Heart right ventricle (tissue), 16 donors: ENCODE data around the gene FIG4. TPM values are rescaled to one million over a fixed set of nuclear protein-coding genes. Genes with fewer than 3 reads are reported as not detected.

Experiments used
- ATAC-seq, 8 donors: fragments of 200-7000 bp; cut with Tn5 transposase; one replicate each; pipeline ENCODE4 v1.9.1; 2020; ENCODE audit warnings: mild to moderate bottlenecking in 8 of 8, moderate library complexity in 8 of 8, moderate number of reproducible peaks in 1 of 8
- DNase-seq, 2 donors: peaks; one replicate each; pipeline ENCODE4 v3.0.0-alpha.2; 2020
- H3K27ac ChIP-seq, 10 donors: fragments of 200-600 bp; sonication (generic) in 2 of 10; one replicate each; pipeline versions ENCODE4 v1.5.0 to v1.8.0; 2020 to 2022; ENCODE audit warnings: mild to moderate bottlenecking in 3 of 10
- H3K27me3 ChIP-seq, 7 donors: fragments of 200-600 bp; one replicate each; pipeline ENCODE4 v1.8.0; 2021 to 2022; ENCODE audit warnings: mild to moderate bottlenecking in 2 of 7
- H3K36me3 ChIP-seq, 9 donors: fragments of 200-600 bp; sonication (generic) in 1 of 9; one replicate each; pipeline versions ENCODE4 v1.5.0 to v1.8.0; 2020 to 2022; ENCODE audit warnings: mild to moderate bottlenecking in 2 of 9
- H3K4me1 ChIP-seq, 9 donors: fragments of 200-600 bp; sonication (generic) in 1 of 9; one replicate each; pipeline versions ENCODE4 v1.5.0 to v1.8.0; 2020 to 2022; ENCODE audit warnings: mild to moderate bottlenecking in 4 of 9
- H3K4me3 ChIP-seq, 10 donors: fragments of 200-600 bp; sonication (generic) in 2 of 10; one replicate each; pipeline versions ENCODE4 v1.5.0 to v1.8.0; 2020 to 2022; ENCODE audit warnings: mild to moderate bottlenecking in 7 of 10, moderate library complexity in 2 of 10
- H3K9me3 ChIP-seq, 11 donors: fragments of 200-600 bp in 10 of 11; sonication (generic) in 2 of 11; one replicate each; pipeline versions ENCODE4 v1.5.0 to v1.8.0; 2013 to 2022; ENCODE audit warnings: mild to moderate bottlenecking in 2 of 11, control low read depth in 1 of 11, moderate library complexity in 1 of 11
- CTCF ChIP-seq, 9 donors: fragments of 200-600 bp; sonication (generic) in 2 of 9; IDR thresholded peaks; one replicate each; pipeline versions ENCODE4 v1.5.0 to v1.8.0; 2021 to 2022; ENCODE audit warnings: antibody characterized with exemption in 9 of 9, mild to moderate bottlenecking in 5 of 9, moderate library complexity in 1 of 9
- WGBS, 2 donors: extraction: QIAGEN DNeasy Blood & Tissue Kit; methylation state at CpG; one replicate each; pipeline ENCODE4 v1.1.7; 2013; ENCODE audit warnings: inconsistent platforms in 1 of 2; 5-methylcytosine and 5-hydroxymethylcytosine counted together
- intact Hi-C, 10 donors: fragments of 100-400 bp; cut with DNase I; formaldehyde crosslinking; loops; one replicate each; pipeline versions ENCODE4 v1.11.1 to v1.14.2; 2022
- polyA plus RNA-seq, 2 donors: library from polyadenylated mRNA; stranded (reverse); fragments of 200-250 nt; gene quantifications; one replicate each; pipeline ENCODE4 v1.2.3, GENCODE V29; 2013
- total RNA-seq, 10 donors: library from RNA; stranded (reverse); fragmentation: NEBNext Ultra II Directional in 3 of 10; extraction: Animal tissue kit (Norgen Biotek cat#: 25700) in 3 of 10; gene quantifications; one replicate each; pipeline versions ENCODE4 v1.2.1 to v1.2.4, GENCODE V29; 2021 to 2023
- donor health status: Arrhythmogenic right ventricular cardiomyopathy.
- donor health status: ischemic (EF 13 %, LVEDD 7.1; RV severe dilation, severe dysfunction).
- donor health status: healthy with polysubstance abuse.
- donor health status: DM: no; HTN: yes; CAD: no.
- donor health status: DM: no; HTN: no; CAD: no.
- donor health status: ischemic (EF 25% LVEDD 6.9; RV normal size, moderate dysfunction).
- donor health status: ischemic (EF 25% LVEDD 5.7; RV mildly dilated, moderate dysfunction).
- donor health status: healthy.
- donor health status: DM: yes; HTN: yes; CAD: no.
- donor health status: Ischemic cardiomyopathy.
- donor health status: ischemic (EF 35%, LVEDD 5.7; RV mildly dilated, moderate dysfunction).
- donor health status: nonischemic (EF 11% LVEDD 7.7; RV severe dilation, severe dysfunction).
- donor health status: DM: yes; HTN: yes; CAD: no.
- donor health status: PGD.
- donor health status: ischemic (EF 29% LVEDD 5.4; RV normal size, mild dysfunction).
- donor health status: nonischemic (EF 23%, LVEDD 6.1; RV moderate dilation, normal function).

FIG4 gene
- total and polyA plus RNA-seq, 12 donors, result 5.1 to 13.1 (median 9.2) TPM

- DNase-seq (peak; percentile 62 to 67), ATAC-seq (peak; percentile 69 to 96 (median 88))
- TF ChIP-seq CTCF (IDR thresholded peaks at IDR 0.05), result no peak
- Histone ChIP-seq H3K27me3 (no peaks in the 10 kb centered on the region), H3K4me1 (peaks cover 0 to 37% (median 10%) of the 10 kb centered on the region in 9 donors), H3K27ac (peak overlapping the region in 3 of 10 donors; percentile 23 to 81 (median 46)), H3K9me3 (no peaks in the 10 kb centered on the region), H3K4me3 (no peak overlapping the region), H3K36me3 (peaks cover 0 to 27% (median 0%) of the 10 kb centered on the region in 9 donors)
- intact Hi-C loops, result no loop called here
- 38 to 39% methylated on average over 1 of the region's 1 CpG for WGBS, 2 donors
These were observed 81.9 kb downstream of the FIG4 start for GRCh38 chr6:109772883-109773431.

- no peak overlapping the region for H3K27ac ChIP-seq
- no peaks in the 10 kb centered on the region for H3K9me3 ChIP-seq
- intact Hi-C loops, result loop anchor here in 3 of 10 donors (5.0 to 10.0 kb wide), 2 partner anchors 74 to 76 kb away; no protein-coding TSS in a partner anchor
- ATAC-seq, result no peak
- TF ChIP-seq CTCF (IDR thresholded peaks at IDR 0.05), result no peak
- DNase-seq, result no peak
- no peaks in the 10 kb centered on the region for H3K27me3 ChIP-seq
- no peak overlapping the region for H3K4me3 ChIP-seq
- 95 to 100% methylated on average over 1 of the region's 1 CpG for WGBS, 2 donors
- H3K36me3 ChIP-seq, result peaks cover 0 to 27% (median under 1%) of the 10 kb centered on the region in 9 donors
- H3K4me1 ChIP-seq, result no peaks in the 10 kb centered on the region
These were observed 89.9 kb downstream of the FIG4 start for GRCh38 chr6:109781001-109781400.

- no peak for DNase-seq
- ATAC-seq, result no peak
- intact Hi-C loops, result loop anchor here in 3 of 10 donors (5.0 to 10.0 kb wide), 2 partner anchors 75 to 78 kb away; no protein-coding TSS in a partner anchor
These were observed 91.4 kb downstream of the FIG4 start for GRCh38 chr6:109782491-109782999.

More at GRCh38 chr6:109782491-109782999, 91.4 kb downstream of the FIG4 start:
- H3K27ac ChIP-seq, result no peak overlapping the region
- H3K36me3 ChIP-seq, result peaks cover 0 to 29% (median 9%) of the 10 kb centered on the region in 9 donors
- no peaks in the 10 kb centered on the region for H3K9me3 ChIP-seq
- H3K27me3 ChIP-seq, result no peaks in the 10 kb centered on the region
- TF ChIP-seq CTCF (IDR thresholded peaks at IDR 0.05), result no peak
- H3K4me3 ChIP-seq, result no peak overlapping the region
- WGBS, 2 donors, result 51 to 66% methylated on average over 2 of the region's 2 CpGs
- H3K4me1 ChIP-seq, result no peaks in the 10 kb centered on the region
